H1 (cell line): ENCODE results near the gene EIPR1. TPM values are rescaled to one million over a fixed set of nuclear protein-coding genes. Genes with fewer than 3 reads are reported as not detected.

ENCODE experiments used
- BACH1 ChIP-seq: IDR thresholded peaks from 2 replicates; pipeline ENCODE4 v1.6.1; 2012; ENCODE audit warnings: low read length, improper control_type of control experiment
- HDAC2 ChIP-seq, 2 experiments: fragments of 300-600 bp in 1 of 2; sonication (generic) in 1 of 2; IDR thresholded peaks; 2 replicates each; pipeline ENCODE4 v1.6.1; 2011 to 2012; ENCODE audit warnings: low read depth in 2 of 2, low read length in 2 of 2, mild to moderate bottlenecking in 2 of 2, moderate library complexity in 2 of 2, borderline replicate concordance in 1 of 2, inconsistent platforms in 1 of 2
- JUND ChIP-seq: IDR thresholded peaks from 2 replicates; pipeline ENCODE4 v1.6.1; 2011; ENCODE audit warnings: mild to moderate bottlenecking, improper control_type of control experiment, low read length
- KDM1A ChIP-seq: fragments of 200-600, 300-600 bp; sonication (generic); IDR thresholded peaks from 2 replicates; pipeline ENCODE4 v1.7.1; 2016; ENCODE audit warnings: mild to moderate bottlenecking, low read length, borderline replicate concordance
- POLR2AphosphoS5 ChIP-seq: IDR thresholded peaks from 2 replicates; pipeline ENCODE4 v1.6.1; 2011; ENCODE audit warnings: low read depth, low read length
- RNF2 ChIP-seq: fragments of 200-900, 300-1000 bp; sonication (generic); IDR thresholded peaks from 2 replicates; pipeline ENCODE4 v1.7.1; 2016; ENCODE audit warnings: borderline replicate concordance, low read depth, mild to moderate bottlenecking, antibody characterized with exemption, low read length; ENCODE audit not compliant: poor library complexity, severe bottlenecking; ENCODE audit errors: missing control alignments
- TCF12 ChIP-seq: IDR thresholded peaks from 2 replicates; pipeline ENCODE4 v1.6.1; 2011; ENCODE audit warnings: low read depth, mild to moderate bottlenecking, low read length
- polyA plus RNA-seq, 7 experiments: library from polyadenylated mRNA; depleted of rRNA in 3 of 7; stranded (reverse) in 5 of 7; unstranded in 2 of 7; fragments of >200 nt in 5 of 7; fragments of 200-250 nt in 2 of 7; gene quantifications; 1 replicate in 5 of 7; 2 replicates in 1 of 7; 4 replicates in 1 of 7; pipeline versions ENCODE4 v1.2.1 to v1.2.3, GENCODE V29; 2011 to 2013; ENCODE audit warnings: missing spikeins in 2 of 7, mixed read lengths in 2 of 7
- total RNA-seq: library from RNA; stranded (reverse); fragmentation: NEBNext Ultra II Directional; extraction: Animal tissue kit (Norgen Biotek cat#: 25700); gene quantifications from 2 replicates; pipeline ENCODE4 v1.2.1, GENCODE V29; 2021
- TF ChIP-seq, protein P1 (sequence below): fragments of 300-600 bp; sonication (generic); IDR thresholded peaks from 2 replicates; pipeline ENCODE4 v1.7.1; 2012; ENCODE audit warnings: low read length, moderate library complexity, mild to moderate bottlenecking, inconsistent platforms; ENCODE audit not compliant: insufficient replicate concordance
- TF ChIP-seq, protein P2 (sequence below): IDR thresholded peaks from 2 replicates; pipeline ENCODE4 v1.6.1; 2011; ENCODE audit warnings: low read length, improper control_type of control experiment

EIPR1 gene
- total and polyA plus RNA-seq, 2 of the 8 experiments (the other 6 are each of a cell fraction or from before 2014, with no cell fraction given): 26.3 to 56.4 TPM

DNA sequence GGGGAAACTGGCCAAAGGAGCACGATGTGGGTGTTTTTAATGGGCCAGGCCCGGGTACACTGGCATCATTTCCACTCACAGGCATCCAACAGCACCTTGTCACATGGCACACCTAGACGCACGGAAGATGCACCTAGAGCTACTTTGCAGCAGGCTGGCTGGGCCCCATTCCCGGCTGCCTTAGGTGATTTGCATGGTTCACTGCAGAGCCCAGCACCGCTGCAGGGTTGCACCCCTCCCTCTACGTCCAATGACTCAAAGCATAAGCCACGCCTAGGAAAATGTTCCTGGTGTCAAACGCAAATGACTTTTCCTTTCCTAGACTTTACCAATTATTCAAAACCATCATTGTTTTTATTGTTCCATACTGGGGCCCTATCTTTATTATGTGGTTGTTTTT is 222.9 kb downstream of the EIPR1 start (continued):
- TF ChIP-seq, protein P1, sequence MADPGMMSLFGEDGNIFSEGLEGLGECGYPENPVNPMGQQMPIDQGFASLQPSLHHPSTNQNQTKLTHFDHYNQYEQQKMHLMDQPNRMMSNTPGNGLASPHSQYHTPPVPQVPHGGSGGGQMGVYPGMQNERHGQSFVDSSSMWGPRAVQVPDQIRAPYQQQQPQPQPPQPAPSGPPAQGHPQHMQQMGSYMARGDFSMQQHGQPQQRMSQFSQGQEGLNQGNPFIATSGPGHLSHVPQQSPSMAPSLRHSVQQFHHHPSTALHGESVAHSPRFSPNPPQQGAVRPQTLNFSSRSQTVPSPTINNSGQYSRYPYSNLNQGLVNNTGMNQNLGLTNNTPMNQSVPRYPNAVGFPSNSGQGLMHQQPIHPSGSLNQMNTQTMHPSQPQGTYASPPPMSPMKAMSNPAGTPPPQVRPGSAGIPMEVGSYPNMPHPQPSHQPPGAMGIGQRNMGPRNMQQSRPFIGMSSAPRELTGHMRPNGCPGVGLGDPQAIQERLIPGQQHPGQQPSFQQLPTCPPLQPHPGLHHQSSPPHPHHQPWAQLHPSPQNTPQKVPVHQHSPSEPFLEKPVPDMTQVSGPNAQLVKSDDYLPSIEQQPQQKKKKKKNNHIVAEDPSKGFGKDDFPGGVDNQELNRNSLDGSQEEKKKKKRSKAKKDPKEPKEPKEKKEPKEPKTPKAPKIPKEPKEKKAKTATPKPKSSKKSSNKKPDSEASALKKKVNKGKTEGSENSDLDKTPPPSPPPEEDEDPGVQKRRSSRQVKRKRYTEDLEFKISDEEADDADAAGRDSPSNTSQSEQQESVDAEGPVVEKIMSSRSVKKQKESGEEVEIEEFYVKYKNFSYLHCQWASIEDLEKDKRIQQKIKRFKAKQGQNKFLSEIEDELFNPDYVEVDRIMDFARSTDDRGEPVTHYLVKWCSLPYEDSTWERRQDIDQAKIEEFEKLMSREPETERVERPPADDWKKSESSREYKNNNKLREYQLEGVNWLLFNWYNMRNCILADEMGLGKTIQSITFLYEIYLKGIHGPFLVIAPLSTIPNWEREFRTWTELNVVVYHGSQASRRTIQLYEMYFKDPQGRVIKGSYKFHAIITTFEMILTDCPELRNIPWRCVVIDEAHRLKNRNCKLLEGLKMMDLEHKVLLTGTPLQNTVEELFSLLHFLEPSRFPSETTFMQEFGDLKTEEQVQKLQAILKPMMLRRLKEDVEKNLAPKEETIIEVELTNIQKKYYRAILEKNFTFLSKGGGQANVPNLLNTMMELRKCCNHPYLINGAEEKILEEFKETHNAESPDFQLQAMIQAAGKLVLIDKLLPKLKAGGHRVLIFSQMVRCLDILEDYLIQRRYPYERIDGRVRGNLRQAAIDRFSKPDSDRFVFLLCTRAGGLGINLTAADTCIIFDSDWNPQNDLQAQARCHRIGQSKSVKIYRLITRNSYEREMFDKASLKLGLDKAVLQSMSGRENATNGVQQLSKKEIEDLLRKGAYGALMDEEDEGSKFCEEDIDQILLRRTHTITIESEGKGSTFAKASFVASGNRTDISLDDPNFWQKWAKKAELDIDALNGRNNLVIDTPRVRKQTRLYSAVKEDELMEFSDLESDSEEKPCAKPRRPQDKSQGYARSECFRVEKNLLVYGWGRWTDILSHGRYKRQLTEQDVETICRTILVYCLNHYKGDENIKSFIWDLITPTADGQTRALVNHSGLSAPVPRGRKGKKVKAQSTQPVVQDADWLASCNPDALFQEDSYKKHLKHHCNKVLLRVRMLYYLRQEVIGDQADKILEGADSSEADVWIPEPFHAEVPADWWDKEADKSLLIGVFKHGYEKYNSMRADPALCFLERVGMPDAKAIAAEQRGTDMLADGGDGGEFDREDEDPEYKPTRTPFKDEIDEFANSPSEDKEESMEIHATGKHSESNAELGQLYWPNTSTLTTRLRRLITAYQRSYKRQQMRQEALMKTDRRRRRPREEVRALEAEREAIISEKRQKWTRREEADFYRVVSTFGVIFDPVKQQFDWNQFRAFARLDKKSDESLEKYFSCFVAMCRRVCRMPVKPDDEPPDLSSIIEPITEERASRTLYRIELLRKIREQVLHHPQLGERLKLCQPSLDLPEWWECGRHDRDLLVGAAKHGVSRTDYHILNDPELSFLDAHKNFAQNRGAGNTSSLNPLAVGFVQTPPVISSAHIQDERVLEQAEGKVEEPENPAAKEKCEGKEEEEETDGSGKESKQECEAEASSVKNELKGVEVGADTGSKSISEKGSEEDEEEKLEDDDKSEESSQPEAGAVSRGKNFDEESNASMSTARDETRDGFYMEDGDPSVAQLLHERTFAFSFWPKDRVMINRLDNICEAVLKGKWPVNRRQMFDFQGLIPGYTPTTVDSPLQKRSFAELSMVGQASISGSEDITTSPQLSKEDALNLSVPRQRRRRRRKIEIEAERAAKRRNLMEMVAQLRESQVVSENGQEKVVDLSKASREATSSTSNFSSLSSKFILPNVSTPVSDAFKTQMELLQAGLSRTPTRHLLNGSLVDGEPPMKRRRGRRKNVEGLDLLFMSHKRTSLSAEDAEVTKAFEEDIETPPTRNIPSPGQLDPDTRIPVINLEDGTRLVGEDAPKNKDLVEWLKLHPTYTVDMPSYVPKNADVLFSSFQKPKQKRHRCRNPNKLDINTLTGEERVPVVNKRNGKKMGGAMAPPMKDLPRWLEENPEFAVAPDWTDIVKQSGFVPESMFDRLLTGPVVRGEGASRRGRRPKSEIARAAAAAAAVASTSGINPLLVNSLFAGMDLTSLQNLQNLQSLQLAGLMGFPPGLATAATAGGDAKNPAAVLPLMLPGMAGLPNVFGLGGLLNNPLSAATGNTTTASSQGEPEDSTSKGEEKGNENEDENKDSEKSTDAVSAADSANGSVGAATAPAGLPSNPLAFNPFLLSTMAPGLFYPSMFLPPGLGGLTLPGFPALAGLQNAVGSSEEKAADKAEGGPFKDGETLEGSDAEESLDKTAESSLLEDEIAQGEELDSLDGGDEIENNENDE: no peak
- TF ChIP-seq, protein P2, sequence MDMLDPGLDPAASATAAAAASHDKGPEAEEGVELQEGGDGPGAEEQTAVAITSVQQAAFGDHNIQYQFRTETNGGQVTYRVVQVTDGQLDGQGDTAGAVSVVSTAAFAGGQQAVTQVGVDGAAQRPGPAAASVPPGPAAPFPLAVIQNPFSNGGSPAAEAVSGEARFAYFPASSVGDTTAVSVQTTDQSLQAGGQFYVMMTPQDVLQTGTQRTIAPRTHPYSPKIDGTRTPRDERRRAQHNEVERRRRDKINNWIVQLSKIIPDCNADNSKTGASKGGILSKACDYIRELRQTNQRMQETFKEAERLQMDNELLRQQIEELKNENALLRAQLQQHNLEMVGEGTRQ: no peak
- TF ChIP-seq RNF2 (no peak), KDM1A (no peak), TCF12 (no peak), POLR2AphosphoS5 (no peak), BACH1 (no peak), HDAC2 (IDR thresholded peaks at IDR 0.05; ENCODE audit: borderline replicate concordance in 1 of 2, low read depth in 2 of 2, low read length in 2 of 2) (no peak), JUND (no peak)
